ENCODE data around the gene VWF.

GRCh38 chr12:6167327-6168280 is 43.1 kb upstream of the VWF start:
- TF ChIP-seq CTCF (IDR thresholded peaks at IDR 0.05) (no peak), EP300 (IDR thresholded peaks at IDR 0.05) (no peak), POLR2A (IDR thresholded peaks at IDR 0.05) (no peak)

Data from gastroesophageal sphincter (tissue), 3 donors.